Hematopoietic multipotent progenitor cell treated with erythropoietin and hydrocortisone succinate and interleukin-3 and kit ligand, for 6 days (in vitro differentiated cells): ENCODE results near the gene PREX1.

Source experiments
- DNase-seq: peaks from one replicate; pipeline ENCODE4 v3.0.0-alpha.2; 2015

The PREX1 gene

DNA sequence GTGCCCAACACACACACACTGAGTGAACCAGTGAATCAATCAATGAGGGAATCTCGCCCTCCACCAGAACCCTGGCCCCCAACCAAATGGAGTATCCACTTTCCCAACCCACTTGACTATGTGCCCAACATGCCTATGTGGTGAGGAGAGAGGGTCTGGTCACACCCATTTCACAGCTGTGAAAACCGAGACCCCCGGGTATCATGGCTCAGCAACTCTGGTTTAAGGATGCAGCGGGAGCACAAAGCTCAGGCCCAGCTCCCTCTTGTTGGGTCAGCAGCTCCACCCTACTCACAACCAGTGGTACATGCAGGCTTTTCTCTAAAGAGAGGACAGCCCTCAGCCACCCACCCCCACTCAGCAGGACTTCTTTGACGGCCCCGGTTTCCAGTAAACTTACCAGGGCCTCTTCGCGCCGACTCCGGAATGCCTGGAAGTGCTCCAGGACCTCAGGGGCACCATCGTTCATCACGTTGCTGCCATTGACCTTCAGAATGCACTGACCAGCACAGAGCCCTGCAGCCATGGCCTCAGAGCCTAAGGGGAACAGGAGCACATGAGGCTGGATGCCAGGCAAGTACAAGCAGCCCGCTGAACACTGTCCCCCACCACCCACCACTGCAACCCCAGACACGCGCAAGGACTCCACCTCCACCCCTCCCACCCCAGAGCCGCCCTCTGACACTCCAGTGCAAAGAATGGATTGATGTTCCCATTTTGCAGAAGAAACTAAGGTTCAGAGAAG is 174.7 kb downstream of the PREX1 start:
- DNase-seq = no peak

DNA sequence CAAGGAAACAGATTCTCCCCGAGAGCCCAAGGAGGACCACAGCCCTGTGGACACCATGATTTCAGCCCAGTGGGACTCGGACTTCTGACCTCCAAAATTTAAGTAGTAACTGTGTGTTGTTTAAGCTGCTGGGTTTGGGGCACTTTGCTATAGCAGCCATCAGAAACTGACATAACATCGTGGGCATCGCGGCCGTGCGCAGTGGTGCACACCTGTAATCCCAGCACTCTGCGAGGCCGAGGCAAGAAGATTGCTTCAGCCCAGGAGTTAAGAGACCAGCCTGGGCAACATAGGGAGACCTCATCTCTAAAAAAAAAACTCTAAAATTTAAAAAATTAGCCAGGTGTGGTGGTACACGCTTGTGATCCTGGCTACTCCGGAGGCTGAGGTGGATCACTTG is 175.8 kb downstream of the PREX1 start:
- no peak for DNase-seq

DNA sequence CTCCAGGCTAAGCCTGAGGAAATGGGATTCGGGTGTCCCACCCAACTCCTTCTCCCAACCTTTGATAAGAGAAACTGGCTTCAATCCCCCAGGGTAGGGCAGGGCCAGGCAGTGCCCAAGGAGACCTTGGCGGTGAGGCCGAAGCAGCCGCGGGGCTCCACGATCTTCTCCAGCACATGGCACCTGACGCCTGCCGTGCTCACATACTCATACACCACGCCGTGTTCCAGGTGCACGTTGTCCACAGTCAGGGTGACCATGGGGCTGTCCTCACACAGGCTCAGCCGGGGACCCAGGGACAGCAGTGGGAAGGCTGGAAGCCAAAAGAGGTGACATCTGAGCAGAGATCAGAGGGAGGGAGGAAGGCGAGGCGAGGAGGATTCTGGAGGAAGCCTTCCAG is 176.5 kb downstream of the PREX1 start:
- no peak for DNase-seq

DNA sequence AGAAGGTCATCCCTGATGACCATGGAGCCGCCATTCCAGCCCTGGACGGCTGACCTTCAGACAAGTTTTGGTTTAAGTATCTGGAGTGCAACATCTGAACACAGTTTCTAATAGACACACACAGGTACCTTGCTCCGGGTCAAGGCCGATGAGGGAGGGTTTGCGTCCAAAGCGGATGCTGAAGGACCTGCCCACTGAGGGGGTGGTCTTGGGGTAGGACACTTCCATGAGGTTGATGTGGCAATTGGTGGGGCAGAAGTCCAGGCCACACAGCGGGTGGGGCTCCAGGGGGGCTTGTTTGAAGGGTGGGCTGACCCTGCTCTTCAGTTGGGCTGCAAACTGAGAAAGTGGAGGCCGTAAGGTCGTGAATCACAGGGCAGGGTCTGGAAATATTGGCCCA is 177.9 kb downstream of the PREX1 start:
- DNase-seq = no peak

DNA sequence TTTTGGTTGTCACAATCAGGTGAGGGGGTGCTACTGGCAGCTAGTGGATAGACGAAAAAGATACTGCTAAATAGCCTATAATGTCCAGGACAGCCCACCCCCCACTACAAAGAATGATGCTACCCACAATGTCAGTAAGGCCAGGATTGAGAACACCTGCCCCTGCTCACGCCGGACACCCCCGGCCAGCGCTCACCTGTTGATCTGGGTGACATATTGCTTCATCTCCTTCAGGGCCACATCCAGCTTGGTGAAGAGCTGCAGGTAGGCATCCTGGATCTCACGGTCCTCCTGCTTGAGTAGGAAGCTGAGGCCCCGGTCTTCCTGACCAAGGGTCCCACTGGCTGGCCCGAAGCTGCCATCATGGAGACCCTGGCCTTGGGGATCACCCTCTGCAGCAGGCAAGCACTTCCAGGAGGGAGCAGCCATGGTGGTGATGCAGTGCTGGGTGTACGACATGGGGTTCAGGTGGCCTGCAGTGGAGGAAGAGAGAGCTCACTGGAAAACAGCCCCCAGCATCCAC is 178.6 kb downstream of the PREX1 start:
- DNase-seq = no peak

DNA sequence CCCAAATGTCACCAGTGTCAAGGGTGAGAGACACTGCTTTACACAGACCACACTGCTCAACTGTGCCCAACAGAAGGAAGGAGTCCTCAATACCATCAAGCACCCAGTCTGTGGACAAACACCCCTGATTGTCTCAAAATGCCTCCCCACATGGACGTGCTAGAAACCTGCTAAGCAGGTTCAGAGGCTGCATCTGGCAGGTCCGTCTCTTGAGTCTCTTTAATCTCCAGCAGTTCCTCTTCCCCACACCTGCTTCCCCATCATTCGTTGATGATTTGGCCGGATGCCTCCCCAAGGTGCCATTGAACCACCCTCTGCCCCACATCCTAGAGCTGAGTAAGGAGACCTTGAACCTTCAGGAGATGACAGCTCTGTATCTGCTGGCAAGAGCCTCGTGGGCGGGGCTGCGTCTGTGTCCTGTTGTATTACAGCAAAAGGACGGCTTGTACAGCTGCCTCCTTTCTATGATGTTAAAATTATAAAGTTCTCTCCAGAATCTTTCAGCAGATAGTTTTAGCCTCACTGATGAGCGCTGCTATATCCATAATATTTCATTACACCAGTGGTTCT is 179.2 kb downstream of the PREX1 start:
- no peak for DNase-seq

DNA sequence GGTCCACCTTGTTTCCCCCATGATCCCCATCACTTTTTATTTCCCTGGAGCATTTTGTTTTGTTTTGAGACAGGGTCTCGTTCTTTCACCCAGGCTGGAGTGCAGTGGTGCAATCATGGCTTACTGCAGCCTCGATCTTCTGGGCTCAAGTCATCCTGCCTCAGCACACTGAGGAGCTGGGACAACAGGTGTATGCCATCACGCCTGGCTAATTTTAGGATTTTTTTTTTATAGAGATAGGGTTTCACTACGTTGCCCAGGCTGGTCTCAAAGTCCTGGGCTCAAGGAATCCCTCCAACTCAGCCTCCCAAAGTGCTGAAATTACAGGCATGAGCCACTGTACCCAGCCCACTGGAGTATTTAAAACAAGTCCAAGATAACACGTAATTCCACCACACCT is 179.9 kb downstream of the PREX1 start:
- no peak for DNase-seq

DNA sequence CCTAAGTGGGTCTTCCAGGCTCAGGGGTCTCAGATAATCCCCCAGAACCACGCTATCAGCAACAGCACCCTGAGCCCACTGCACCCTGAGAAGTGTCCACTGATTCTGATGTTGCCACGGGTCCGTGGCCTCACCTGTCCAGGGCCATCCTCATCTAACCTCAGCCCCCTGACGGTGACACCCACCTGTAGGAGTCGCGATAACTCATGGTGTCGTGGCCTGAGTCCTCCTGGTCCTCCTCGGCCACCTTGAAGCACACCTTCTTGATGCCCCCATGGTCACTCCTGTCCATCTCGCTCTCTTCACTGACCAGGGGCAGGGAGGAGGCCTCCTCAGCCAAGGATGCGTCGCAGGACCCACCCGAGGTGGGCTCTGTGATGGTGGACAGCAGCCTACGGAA is 182.1 kb downstream of the PREX1 start:
- DNase-seq = no peak

DNA sequence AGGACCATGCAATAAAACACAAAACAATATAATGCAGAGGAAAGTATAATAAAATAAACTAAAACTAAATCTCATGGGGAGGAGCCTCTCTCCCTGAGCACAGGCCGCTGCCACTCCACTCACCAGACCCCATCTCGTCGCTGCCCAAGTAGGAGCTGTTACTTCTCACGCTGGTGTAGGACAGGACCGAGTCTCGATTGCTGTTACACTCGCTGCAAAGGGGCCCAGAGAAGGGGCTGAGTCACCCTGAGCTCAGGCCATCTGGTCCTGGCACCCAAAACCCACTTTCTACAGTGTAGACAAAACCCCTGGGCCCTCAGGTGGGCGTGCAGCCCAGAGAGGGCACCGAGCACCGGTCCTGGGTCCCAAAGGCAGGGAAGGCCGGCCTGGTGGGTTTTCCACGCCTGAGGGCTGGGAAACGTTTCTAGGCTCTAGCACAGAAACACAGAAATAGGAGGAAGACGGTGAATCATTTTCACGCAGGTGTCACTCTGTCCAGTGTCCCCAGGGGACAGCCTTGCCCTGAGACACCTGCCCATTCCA is 183.4 kb downstream of the PREX1 start:
- no peak for DNase-seq

DNA sequence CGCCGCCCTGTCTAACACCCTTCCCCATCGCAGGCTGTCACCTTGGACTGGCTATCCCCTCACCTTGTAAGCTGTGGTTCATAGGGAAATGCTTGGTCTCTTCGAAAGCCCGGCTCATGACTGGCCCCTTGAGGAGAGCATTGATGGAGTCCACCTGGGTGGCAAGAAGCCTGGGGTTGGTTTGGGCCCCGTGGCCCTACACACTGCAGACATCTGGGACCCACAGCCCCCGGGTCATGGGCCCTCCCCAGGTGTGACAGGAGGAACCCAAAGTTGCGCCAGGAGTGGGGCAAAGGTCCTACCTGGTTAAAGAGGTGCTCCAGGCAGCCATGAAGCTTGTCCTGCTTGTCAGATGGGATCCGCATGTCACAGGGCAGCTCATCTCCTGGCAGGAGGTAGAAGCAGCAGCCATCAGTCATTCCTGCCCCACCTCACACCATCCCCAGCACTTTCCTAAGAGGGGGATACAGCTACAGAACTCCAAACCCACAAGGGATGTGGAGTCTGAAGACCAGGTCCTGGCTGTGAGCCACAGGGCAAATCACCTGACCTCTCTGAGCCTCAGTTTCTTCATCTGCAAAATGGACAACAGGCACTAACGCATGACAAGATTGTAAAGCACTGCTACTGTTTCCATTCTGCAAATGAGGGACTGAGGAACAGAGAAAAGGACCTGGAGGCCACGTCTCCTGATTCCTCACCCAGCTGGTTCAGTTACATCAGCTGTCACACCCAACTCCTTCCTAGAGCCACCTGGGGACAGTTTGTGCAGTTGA is 185.5 kb downstream of the PREX1 start:
- no peak for DNase-seq

DNA sequence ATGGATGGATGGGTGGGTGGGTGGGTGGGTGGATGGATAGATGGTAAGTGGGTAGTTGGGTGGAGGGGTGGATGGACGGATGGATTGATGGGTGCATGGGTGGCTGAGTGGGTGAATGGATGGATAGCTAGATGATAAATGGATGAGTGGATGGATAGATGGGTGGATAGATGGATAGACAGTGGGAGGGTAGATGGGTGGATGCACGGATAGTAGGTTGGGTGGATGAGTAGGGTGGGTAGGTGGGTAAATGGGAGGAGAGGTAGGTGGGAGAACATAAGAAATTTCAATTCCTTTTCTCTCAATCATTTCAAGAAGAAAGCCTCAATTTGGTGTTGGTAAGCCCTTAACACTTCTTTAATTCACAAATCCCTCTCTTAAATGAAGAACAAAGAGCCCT is 186.9 kb downstream of the PREX1 start:
- DNase-seq = no peak

DNA sequence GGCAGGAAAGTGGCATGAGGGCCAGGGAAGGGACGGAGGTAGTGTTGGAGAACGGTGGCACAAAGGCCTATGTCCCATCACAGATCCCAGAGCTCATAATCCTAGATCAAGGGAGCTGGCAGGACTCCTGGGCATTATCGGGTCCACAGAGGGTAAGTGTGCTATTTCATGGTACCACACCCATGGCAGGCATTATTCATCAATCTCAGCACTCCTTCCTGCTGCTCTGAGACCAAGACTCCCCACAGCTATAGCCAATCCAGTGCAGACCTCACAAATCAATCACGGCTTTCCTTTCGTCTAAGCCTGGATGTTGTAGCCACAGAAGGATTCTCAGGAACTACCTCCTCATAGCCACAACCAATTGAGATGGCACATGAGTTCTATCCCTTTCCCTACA is 187.9 kb downstream of the PREX1 start:
- DNase-seq = no peak

DNA sequence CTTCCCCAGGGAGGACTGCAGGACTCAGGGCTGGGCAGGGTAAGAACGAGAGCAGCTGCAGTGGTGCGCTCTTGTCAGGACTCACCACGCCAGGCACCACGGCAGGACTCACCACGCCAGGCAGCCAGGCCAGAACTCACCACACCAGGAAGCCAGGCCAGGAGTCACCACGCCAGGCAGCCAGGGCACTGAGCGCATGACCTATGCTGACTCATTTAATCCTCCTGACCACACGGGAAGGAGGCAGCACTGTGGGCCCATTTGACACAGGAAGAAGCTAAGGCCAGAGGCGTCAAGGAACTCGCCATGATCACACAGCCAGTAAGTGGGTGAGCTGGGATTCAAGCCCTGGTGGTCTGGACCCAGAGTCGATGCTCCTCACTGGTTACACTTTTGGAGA is 189.3 kb downstream of the PREX1 start:
- DNase-seq = no peak

DNA sequence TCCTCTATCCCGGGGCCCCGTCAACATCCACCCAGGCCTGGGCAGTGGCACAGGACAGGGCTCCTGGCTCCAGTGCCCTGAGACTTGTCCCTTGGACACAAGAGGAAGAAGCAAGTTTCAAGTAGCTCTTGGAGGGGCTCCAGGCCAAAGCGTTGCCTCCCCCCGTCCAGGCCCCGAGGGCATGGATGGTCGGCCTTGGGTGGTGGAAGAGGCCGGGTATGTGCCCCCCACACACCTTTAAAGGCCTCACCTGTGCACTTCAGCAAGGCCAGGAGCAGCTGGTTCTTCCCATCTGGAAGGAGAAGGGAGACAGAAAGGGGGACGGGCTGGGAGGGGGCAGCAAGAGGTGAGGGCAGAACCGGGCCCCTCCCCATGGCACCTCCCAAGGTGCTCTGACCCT is 190.3 kb downstream of the PREX1 start:
- no peak for DNase-seq

DNA sequence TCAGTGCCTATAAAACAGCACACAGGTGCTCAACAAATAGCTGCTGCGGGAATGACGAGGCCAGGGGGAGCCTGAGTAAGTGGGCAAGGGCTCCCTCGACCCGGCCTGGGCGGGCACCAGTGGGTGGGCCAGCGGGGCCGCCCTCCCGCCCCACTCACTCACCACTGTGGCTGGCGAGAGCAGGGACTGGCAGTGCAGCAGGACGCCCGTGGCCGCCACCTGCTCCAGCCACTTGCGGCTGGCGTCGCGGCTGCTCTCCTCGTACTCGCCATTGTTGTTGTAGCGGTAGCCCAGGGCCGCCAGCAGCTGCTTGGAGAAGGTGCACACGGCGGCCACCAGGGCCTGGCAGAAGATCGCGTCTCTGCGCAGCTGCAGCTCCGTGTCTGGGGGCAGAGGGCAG is 191.5 kb downstream of the PREX1 start:
- no peak for DNase-seq

DNA sequence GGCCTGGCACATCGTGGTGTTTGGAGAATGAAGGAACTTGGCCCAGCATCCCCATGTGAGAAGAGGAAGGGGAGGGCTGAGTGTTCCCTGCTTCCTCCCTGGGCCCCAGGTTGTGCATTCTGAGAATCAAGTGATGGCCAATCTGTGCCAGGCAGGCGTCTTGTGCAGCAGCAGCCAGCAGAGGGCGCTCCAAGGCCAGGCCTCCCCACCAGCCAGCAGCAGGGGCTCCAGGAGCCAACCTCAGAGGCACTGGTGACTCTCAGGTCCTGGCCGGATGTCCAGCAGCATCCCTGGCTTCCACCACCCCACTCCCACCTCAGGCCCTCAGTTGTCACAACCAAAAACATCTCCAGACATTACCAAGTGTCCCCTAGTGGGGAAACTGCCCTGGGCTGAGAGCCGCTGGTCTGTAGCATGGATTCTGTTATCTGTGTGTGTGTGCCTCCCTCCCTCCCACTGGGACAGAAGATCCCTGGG is 192.0 kb downstream of the PREX1 start:
- peak; percentile 78 for DNase-seq

DNA sequence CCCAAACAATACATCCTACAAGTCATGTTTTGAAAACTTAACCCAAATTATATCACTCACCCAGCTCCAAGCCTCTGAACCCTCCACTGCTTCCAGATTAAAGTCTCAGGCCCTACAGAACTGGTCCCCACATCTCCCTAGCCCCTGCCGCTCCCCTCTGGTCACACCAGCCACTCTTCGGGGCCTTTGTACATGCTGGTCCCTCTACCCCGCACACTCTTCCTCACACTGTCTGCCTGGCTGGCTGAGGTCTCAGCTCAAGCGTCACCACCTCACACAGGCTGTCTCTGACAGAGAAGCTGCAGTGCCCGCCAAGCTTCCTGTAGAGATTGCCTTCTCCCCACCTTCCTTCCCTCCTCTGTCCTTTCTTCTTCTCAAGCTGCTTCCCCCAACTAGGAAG is 192.4 kb downstream of the PREX1 start:
- no peak for DNase-seq

DNA sequence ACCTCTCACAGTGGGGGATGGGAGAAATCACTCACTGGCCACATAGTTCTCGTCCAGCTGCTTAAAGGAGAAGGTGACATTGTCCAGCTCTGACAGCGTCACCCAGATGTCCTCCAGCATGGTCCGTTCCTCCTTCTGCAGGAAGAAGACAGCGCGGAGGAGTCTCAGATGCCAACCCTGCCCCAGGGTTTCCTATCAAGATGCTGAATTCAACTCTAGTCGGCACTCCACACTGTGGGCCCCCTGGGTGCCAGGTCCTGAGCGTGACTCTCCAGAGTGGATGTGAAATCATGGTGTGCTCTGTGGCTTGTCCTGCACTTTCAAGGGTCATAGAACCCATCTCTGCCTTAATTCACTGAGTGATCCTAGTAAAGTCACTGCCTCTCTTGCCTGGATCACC is 193.2 kb downstream of the PREX1 start:
- no peak for DNase-seq

DNA sequence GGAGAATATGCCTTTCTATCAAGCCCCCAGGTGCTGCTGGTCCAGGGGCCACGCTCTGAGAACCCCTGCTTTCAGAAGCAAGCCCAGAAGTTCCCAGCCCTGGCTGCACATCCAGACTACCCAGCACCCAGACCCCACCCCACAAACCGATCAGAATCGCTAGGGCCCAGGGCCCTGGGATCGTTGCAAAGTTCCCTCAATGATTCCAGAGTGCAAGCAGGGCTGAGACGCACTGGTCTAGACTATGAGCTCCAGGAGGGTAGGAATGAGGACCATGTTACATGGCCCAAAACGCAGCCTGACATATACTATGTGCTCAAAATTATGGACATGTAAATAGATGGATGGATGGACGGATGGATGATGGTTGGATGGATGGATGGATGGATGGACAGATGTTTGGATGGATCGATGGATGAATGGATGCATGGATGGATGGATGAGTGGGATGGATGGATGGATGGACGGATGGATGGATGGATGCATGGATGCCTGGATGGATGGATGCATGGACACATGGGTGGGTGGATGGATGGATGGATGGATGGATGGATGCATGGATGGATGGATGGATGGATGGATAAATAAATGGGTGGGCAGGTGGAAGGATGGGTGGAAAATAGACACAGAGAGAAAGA is 194.1 kb downstream of the PREX1 start:
- no peak for DNase-seq

DNA sequence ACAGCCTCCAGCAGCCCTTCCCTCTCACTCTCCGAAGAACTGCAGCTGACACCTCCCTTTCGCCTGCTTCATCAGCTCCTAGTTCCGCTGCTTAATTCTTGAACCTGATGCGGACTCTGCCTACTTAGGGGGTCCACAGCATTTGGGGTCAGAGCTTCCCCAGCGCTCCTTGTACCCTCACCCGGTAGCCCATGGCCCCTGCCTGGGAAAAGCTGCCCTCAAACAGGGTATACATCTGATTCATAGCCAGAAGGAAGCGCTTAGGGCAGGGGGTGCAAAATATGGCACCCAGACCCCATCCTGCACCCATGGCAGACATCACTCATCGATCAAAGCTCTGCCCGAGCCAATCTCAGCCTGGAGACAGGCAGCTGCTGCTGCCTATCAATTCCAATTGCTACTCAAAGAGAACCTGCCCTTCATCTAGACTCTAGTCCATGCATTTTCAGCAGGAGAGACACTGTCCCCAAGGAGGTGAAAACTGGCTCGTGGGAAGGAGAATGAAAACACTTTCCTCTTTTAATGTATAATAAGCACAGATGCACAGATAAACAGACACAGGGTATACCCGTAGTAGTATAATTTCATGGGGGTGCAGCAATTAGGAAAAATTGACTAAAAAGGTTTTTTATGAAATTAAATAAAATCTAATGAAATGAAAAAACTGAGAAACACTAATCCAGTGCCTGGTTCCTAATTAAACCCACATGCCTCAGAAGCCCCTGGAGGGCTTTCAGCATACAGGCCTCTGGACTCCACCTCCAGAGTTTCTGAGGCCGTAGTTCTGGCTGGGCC is 194.8 kb downstream of the PREX1 start:
- no peak for DNase-seq

DNA sequence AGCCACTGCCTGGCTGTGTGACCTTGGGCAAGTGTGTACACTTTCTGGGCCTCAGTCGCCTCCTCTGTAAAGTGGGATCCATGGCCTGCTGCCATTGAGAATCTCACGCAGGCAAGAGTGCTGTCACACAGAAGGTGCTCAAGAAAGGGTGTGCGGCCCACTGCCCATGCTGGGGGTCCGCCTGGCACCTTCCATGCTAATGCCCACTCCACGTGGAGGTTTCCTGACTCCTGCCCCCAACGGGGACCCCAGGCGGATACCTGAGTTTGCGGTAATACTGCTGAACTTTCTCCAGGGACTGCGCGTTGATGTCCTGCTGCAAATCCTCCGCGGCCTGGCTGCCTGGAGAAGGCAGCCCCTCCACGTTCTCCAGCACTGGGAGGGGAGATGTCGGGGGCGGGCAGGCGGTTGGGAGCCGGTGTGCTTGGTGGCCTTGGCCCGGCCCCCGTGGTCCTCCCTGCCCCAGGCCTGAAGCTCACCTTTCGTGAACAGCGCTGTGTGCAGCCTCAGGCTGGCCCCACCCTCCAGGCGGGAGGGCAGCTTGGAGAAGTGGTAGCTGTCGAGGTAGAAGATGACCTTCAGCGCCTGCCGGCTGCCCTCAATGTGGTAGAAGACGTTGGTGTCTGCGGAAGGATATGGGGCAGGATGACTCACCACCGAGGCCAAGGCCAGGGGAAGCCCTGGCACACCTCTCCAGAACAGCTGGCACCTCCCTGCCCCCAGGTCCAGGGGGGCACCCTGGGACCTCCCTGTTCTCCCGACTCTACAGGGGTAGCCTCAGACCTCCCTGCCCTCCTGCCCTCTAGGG is 195.6 kb downstream of the PREX1 start:
- DNase-seq = no peak
